Measurements from ENCODE around the gene ZDHHC19.
A peak's percentile ranks its signal among the peaks of the same experiment; 100 is the strongest.
"Not testable (repeated sequence)": the region's sequence is repeated elsewhere in the genome, so short reads cannot be mapped to it uniquely, and the experiment has no call there.

The ZDHHC19 gene

DNA sequence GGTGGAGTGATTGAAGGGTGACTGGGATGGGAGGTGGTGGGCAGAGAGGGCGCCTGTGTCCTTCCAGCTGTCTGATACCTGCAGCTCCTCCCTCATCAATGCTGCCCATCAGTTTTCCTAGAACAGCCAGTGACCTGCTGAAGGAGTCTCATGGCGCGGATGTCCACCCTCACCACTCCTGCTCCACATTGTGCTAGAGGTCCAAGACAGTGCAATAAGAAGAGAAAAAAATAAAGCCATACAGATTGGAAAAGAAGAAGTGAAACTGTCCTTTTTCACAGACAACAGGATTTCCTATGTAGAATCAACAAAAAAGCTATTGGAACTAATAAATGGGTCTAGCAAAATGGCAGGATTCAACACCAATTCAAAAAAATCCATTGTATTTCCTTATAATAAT is 7.4 kb downstream of the ZDHHC19 start:
- DNase-seq (ENCODE audit: low spot score): no peak

DNA sequence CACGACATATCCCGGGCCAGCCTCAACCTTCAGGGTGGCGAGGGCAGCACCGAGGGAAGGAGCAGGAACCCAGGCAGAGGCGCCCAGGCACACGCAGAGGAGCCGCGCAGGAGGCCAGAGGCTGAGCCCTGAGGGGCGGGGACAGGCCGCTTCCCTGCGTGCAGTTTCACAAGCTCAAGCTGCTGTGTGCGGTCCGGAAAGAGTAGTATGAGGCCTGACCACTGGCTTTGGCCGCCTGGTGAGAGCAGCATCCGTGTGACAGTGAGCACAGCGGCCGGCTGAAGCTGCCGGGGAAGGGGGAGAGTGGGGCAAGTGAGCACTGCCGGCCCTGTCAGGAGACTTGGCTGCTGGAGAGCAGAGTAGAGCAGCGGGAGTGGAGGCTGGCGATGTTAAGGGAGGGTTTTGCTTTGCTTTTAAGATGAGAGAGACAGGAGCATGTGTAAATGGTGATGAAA is 8.7 kb downstream of the ZDHHC19 start:
- no peak for DNase-seq (ENCODE audit: low spot score)

DNA sequence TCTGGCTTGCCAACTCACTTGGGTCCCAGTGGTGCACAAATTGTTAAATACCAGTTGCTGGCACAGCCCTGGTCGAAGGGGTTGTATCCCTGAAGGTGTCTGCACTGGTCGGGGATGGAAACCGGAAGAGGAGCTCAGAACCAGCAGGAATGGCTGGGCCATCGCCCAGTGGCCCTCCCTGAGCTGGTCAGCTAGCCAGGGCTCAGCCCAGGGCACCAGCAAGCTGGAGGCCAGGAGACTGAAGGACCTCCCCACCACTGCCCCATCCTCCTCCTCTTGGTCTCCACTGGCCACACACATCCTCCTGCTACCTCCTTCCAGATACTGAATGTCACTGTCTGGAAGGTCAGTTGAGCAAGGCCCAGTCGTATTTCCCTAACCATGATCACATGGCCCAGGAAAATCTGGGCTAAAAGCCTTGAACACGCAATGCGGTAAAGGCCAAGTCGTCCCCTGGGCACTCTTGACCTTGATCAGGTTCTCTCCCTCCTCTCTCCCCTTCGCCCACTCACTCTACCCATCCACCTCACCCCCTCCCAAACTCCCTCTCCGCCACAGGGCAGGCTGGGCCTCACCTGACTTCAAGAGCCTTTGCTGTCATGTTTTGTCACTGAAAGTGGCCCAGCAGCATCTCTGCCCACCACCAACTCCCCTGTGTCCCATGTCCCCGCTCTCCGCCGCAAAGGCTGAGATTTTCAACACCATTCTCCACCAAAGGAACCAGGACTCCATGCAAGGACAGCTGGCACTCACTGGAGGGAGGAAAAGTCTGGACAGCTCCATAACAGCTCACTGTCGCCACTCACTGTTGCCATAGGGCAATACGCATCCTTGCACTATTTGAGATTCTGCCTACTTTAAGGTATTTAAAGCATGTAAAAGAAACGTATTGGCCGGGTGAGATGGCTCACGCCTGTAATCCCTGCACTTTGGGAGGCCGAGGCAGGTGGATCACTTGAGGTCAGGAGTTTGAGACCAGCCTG is 12.1 kb downstream of the ZDHHC19 start:
- DNase-seq (ENCODE audit: low spot score): no peak

DNA sequence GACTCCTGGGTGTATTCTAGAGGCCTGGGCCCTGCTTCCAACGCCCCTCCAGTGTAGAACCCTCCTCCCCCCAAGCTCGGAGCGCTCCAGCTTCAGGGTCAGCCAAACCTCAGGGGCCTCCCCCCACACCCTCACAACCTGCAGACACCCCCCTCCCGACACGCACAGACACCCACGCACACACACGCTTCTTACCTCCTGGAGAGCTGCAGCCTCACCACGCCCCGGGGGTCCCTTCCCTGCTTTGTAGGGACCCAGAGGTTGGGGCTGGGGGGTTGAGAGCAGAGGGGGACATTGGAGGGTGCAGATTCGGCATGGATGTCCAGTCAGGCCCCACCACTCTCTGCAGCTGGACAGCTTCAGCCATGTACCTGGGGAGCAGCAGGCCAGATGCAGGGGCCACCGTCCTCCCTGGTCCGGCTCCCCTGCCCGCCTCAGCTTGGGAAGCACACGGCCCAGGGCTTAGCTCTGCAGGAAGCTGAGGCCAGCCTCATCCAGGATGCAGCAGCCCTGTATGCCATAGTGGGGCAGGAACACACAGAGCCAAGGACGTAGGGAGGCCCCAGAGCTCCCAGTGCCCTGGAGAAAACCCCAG is 13.0 kb downstream of the ZDHHC19 start:
- DNase-seq (ENCODE audit: low spot score): no peak

DNA sequence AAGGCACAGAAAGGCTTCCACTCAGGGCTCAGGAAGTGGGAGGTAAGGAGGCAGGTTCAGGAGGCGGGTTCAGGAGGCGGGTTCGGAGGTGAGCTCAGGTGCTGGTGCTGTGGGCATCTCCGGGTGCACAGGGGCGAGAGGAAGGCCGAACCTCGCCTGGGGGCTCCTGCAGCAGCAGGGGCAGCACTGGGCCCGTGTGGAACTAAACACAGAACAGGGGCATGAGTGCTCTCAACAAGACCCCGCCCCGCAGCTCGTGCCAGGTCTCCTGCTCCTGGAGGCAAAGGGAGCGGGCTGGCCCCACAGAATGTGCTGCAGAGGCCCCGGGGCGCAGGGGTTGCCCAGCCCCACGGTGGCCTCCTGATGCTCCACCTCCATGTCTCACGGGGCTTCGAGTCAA is 13.7 kb downstream of the ZDHHC19 start:
- no peak for DNase-seq (ENCODE audit: low spot score)

DNA sequence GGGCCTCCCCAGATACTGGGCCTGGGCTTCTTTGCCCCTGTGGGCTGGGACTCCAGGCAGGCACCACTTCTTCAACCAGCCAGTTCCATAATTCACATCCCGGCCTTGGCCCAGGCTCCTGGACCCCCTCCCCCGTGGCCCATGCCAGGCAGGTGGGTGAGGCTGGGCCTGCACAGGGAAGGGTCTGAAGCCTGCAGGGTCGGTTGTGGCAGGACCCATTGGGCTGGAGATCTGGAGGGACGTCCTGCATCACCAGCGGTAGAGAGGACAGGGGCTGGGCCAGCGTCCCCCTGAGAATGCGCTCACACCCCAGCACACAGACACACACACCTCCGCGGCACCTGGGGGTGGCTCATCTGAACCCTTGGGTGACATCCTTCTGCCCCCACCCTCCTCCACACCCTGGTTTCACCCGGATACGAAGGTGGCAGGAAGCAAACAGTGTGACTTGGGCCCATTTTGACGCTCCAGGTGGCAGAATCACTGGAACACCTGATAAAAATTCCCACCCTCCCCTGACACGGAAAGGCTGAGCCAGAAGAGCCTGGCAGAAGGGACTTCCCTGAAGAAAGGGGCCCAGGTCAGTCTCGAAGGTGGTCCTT is 15.4 kb downstream of the ZDHHC19 start:
- DNase-seq (ENCODE audit: low spot score): no peak

DNA sequence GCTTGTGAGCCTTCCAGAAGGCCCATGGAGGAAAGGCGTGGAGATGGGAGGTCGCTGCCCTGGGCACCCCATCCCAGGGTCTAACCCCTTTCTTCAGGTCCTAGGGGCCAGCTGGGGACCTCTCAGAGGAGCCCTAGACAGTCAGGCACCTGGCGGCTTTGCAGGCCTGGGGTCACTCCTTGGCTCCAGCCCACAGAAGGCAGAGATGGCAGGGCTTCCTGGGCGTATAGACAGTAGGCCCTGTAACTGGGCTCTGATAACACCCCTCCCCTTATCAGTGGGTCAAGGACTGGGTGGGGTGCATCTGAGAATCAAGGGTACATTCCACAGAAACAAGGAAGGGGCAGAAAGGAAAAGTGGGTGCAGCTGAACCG is 16.7 kb downstream of the ZDHHC19 start:
- no peak for DNase-seq (ENCODE audit: low spot score)

DNA sequence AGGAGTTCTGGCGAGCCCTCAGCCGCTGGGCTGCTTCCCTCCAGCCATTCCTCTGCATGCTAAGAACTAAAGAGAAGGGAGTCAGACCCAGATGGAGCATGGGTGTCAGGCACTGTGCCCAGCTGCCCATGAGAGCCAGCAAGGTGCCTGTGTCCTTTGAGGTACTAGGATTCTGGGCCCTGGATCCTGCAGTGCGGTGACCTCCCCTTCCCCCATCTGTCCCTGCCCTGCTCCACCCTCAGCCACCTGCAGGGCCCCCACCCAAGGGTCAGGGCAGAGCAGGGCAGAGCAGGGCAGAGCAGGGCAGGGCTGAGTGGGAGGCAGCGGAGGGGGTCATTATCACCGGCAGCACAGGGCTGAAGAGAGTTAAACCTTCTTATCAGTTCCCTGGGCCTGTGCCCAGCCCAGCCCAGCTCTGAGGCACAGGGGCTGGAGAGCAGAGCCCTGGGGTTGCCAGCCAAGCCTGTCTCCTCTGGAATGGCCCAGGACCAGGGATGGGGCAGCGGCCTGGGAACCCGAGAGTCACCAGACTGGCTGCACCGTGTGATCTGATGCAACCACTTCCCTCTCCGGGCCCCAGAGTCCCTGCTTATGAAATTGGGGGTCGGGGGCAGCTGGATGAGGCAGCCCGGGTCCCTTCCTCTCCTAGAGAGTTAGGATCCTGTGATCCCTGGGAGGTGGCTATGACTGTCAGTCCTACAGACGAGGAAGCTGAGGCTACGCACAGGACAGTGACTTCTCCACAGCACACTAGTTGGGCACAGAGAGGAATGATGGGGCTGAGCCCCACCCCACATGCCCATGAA is 17.3 kb downstream of the ZDHHC19 start:
- no peak for DNase-seq (ENCODE audit: low spot score)

DNA sequence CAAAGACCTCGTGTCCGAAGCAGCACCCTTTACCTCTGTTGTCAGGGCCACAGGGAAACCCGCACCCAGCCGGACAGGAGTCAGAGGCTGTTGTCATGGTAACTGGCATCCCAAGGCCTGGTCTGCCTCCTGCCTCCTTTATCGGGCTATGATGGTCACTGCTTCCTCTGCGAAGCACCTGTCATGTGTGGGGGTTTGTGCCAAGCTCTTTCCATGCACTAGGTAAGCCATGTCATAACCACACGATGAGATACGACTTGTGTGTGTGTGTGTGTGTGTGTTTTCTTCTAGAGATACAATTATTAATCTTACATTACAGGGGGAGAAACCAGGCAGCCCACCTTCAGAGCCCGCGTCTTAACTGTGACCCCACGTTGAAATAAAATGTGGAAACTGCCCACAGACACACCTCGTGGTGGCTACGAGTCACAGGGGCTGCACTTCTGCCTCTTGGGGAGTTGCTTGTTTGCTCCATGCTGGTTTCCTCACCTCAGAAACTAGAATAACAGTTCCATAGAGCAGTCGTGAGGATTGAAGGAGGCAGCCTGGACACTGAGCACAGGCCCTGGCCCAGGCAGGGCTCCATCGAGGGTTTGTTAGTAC is 18.0 kb downstream of the ZDHHC19 start:
- DNase-seq (ENCODE audit: low spot score): no peak

DNA sequence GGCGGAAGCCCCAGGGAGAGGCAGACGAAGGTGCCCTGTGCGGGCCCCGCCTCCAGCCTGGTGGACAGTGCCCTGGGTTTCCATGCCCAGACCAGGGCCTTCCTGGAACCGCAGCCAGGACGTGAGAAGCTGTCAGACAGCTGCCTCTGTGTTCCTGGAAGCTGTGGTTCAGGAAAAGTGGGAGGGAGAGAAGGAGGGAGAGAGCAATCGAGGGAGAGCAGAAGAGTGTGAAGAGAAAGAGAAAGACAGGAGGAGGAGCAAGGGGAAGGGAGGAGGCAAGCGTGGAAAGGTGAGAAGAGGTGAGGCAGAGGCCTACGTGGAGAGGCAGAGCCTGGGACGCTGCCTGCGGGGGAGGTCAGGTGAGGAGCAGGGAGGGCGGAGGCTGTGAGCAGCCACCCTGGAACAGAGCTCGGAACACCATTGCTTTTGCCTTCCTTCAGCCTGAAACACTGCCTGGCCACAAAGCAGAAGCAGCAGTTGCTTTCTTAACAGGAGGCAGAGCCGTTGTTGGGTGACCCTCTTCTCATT is 18.6 kb downstream of the ZDHHC19 start:
- DNase-seq (ENCODE audit: low spot score): peak; percentile 49

DNA sequence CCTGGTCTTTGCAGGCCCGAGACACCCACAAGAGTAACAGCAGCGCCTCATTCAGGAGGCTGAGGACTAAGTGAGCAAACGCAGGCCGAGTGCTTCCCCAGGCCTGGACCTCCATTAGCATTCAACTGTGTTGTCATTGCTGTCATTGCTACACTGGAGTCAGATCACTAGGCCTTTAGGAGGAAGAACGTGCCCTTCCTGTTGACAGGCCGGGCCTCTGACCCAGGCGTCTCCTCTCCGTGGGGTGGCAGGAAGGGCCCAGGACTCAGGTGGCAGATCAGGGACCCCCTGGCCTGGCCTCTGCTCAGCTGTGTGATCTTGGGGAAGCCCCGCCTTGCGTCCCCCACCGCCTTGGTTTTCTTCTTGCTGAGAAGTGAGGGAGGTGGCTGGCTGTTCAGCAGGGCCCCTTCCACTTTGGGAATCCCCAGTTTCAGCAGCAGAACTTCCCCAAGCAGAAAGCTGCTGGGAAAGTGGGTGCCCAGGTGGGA is 19.1 kb downstream of the ZDHHC19 start:
- no peak for DNase-seq (ENCODE audit: low spot score)

DNA sequence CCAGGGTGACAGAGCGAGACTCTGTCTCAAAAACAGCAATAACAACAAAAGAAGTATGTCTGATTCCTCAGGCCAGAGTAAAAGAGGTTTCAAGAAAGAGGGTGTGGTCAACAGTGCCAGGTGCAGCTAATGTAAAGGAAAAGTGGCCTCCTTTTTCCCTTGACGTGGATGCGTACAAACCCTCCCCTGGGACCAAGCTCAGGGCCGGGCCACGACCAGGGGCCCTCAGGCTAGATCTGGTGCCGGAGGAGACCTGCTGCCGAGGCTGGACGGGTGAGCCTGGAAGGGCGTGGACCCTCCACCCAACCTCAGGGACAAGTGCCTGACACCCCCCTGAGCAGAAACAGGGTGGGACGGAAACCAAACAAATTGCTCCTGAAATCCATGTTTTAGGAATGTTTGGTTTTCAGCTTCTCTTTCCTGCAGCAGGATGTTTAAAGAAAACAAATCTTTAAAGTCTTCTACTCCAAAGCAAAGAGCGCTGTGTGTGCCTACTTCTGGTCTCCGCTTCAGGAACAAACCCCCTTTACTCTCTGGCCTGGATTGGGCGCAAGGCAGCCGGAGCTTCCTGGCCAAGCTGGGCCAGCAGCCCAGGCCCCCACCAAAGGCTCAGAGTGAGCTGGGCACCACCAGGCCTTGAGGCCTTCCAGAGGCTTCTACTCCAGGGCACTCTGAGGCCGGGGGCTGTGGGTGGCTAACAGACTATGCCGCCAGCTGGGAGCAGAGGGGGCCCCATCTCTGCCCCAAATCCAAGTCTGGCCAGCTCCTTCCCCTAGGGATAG is 21.4 kb downstream of the ZDHHC19 start:
- DNase-seq (ENCODE audit: low spot score): peak; percentile 42

DNA sequence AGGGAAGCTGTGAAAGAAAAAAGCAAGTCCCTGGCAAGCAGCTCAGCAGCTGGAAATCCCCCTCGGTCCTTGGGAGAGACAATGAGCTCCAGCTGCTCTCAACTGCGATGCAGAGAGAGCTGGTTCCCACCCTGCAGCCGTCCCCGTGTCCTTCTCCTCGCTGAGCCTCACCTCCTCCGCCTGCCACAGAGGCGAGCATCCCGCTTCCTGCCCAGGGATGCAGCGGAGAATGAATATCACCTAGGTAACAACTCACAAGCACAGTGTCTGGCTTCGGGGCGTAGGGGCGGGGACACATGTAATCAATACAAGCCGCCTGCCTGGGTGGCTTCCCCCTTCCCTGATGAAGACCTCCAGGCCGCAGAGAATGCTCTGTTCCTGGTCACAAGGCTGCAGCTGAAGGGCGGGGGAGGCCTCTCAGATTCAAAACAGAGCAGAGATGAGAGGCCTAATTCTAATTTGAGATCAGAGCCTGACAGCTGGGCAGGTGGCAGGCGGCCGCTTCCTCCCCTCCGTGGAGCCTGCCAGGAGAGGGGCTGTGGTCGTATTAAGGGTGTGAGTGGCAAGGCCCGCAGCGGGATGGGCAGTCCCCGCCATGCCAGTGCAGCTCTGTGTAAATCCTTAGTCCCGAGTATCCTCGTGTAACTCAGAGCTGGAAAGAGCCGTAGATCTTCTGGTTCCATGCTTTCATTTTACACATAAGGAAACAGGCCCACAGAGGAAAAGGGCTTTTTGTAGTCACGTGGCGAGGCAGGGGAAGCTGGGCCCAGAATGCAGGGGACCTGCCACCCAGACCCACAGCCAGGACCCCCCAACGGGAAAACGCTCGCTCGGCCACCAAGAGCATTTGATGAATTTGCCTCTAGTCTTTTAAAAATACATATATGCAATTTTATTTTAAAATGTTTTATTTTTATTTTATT is 24.3 kb downstream of the ZDHHC19 start:
- peak; percentile 20 for DNase-seq (ENCODE audit: low spot score)

DNA sequence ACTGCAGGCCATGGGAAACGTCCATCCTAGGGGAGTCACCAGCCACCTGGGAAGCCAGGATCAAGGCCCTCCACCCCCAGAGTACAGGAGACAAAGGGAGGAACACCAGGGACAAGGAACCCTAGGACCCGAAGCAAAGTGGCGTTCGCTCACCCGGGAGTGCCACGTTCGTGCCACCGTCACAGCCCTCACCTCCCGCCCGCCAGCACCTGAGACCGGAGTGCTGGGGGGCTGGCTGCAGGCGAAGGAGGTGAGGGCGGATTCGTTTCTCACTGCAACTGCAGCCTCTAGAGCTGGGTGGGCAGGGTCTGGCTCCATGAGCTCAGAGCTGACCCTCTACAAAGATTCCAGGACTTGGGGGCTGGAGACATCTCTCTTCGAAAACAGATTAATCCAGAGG is 26.3 kb downstream of the ZDHHC19 start:
- no peak for DNase-seq (ENCODE audit: low spot score)

DNA sequence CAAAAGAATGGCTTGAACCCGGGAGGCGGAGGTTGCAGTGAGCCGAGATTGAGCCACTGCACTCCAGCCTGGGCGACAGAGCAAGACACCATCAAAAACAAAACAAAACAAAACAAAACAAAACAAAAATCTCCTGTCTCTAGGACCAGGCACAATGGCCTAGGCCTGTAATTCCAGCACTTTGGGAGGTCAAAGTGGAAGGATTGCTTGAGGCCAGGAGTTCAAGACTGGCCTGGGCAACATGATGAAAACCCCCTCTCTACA is 27.1 kb downstream of the ZDHHC19 start:
- DNase-seq (ENCODE audit: low spot score): not testable (repeated sequence)

DNA sequence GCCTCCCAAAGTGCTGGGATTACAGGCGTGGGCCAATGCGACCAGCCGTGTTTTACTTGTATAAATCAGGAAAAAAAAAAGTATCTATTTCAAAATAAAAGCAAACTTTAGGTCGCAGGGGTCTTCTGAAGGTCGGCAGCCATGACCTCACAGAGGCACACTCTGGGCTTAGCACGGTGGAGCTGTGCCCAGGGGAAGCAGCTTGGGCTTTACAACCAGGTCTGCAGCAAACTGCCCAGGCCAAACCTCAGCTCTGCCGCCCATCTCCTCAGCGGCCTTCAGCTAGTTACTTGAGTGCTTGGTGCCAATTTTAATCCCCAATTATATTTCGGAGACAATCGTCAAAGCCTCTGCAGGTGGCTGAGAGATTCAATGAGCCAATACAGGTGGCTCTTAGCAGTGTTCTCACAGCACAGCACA is 30.1 kb downstream of the ZDHHC19 start:
- no peak for DNase-seq (ENCODE audit: low spot score)

DNA sequence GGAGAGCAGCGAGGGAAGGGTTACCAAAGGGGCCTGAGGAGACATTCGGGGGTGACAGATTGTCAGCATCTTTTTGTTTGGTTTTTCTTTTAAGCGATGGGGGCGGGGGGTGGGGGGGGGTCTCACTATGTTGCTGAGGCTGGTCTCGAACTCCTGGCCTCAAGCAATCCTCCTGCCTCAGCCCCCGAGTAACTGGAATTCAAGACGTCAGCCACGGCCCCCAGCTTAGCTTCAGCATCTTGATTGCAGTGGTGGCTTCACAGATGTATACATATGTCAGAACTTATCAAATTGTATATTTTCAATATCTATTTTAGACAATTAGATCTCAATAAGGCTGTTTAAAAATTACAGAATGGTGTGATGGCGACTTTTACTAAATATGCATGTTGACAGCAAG is 30.9 kb downstream of the ZDHHC19 start:
- DNase-seq (ENCODE audit: low spot score): no peak

DNA sequence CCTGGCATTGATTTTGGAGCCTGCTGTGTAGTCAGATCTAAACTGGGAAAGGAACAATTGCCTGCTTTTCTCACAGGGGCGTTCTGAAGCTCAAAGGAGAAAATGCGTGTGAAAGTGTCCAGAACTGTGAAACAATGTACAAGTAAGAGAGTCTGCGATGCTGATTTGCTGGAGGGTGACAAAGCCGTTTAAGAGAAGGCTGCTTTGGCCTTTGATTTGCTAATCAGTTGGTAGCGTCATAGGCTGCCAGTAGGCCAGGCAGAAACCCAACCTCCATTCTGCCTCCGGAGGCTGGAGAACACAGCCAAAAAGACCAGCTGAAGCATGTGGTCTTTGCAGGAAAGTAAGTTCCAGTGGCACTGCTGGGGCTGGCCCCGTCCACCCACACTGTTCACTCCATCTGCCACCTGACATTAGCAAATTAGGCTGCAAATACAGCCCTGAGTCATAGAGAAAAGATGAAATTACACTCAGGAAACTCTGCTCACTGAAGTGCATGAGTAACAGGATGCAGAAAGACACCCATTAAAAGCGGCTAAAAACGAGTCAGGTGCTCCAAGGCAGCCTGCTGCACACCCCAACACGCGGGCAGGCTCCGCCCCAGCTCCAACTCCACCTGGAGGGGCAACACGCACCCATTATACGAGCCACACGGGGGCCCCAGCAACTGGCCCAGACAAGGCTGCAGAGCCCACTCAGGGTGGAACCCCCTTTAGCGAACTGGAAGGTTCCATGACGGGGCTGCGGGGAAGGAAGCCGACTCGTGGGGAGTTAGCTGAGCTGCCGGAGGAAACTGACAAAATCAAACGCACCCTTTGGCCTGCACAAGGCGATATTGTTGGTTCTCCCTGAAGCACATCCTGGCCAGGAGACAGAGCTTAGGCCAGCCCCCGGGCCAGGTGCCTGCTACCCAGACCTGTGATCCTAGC is 31.6 kb downstream of the ZDHHC19 start:
- peak; percentile 85 for DNase-seq (ENCODE audit: low spot score)

DNA sequence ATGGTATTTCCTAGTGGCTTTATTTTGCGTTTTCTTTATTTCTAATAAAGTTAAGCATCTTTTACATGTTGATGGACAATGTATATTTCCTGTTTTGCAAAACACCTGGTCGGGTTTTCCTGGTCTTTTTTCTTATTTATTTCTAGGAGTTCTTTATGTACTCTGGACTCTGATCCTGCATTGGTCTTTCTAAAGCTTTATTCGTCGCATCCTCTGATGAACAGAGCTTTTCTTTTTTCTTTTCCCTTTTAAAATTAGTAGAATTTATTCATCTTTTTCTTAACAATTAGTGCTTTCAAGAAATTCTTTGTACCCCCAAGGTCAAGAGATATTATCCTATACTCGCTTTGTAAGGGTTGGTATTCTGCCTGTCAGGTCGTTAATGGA is 32.2 kb downstream of the ZDHHC19 start:
- DNase-seq (ENCODE audit: low spot score): no peak

Measured in putamen (tissue), 1 donor.